Measurements from ENCODE around the gene DIPK1C. TPM values are rescaled to one million over a fixed set of nuclear protein-coding genes. Genes with fewer than 3 reads are reported as not detected.

The DIPK1C gene
- total and polyA plus RNA-seq, 10 of the 15 experiments (the other 5 are each of a cell fraction or from before 2014, with no cell fraction given): not detected

DNA sequence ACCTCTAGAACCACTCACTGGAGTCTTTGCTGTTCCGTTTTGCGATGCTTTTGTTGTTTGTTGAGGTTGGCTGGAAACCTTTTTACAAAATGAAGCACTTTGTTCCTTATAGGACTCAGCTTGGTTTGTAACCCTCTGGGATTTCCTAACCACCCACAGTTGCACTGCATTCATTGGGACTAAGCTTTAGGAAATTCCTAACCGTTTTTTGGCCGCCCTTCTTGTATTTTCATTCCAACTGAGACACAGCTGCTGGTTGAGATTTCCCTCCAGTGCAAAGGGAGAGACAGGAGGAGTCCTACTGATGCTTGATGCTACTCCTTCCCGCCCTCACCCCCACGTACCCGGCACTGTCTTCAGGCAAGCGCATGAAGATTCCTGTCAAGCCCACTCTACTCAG, 6.1 kb upstream of the DIPK1C start:
- Histone ChIP-seq H3K4me1 (ENCODE audit: control insufficient read depth, insufficient read depth, low read length) (no peaks in the 10 kb centered on the region), H3K4me3 (no peak overlapping the region), H2AFZ (ENCODE audit: control insufficient read depth, low read depth, low read length) (no peak overlapping the region), H3K27ac (ENCODE audit: control insufficient read depth, insufficient read depth) (no peak overlapping the region), H3K27me3 (replicated peaks in 1 of 2; ENCODE audit: control insufficient read depth in 2 of 2, insufficient read depth in 2 of 2, low read length in 1 of 2) (peaks cover 0 to 6% of the 10 kb centered on the region in 2 experiments; a peak in 2 of 4 replicates), H4K20me1 (ENCODE audit: control insufficient read depth, insufficient read depth) (no peaks in the 10 kb centered on the region), H3K79me2 (ENCODE audit: control insufficient read depth, insufficient read depth, low read length) (no peaks in the 10 kb centered on the region), H3K36me3 (ENCODE audit: control insufficient read depth in 2 of 2, insufficient read depth in 2 of 2, low read length in 1 of 2) (no peaks in the 10 kb centered on the region), H3K9me3 (replicated peaks; ENCODE audit: control insufficient read depth, insufficient read depth, low read length) (no peaks in the 10 kb centered on the region), H3K9ac (ENCODE audit: control insufficient read depth, insufficient read depth, low read length) (no peak overlapping the region), H3K4me2 (ENCODE audit: control insufficient read depth, insufficient read depth) (no peak overlapping the region)
- DNase-seq (ENCODE audit: low read depth, low spot score) (no peak), ATAC-seq (no peak), FAIRE-seq (no peak)
- TF ChIP-seq ZNF384 (IDR thresholded peaks at IDR 0.05; ENCODE audit: borderline replicate concordance, low read depth, low read length) (no peak), PAX5 (IDR thresholded peaks at IDR 0.05; ENCODE audit: borderline replicate concordance, low read depth, low read length) (no peak), RAD21 (IDR thresholded peaks at IDR 0.05; ENCODE audit: insufficient read depth, low read depth, low read length) (no peak), IKZF1 (conservative IDR thresholded peaks at IDR 0.05) (no peak)
- TF ChIP-seq, protein P1, sequence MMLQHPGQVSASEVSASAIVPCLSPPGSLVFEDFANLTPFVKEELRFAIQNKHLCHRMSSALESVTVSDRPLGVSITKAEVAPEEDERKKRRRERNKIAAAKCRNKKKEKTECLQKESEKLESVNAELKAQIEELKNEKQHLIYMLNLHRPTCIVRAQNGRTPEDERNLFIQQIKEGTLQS (IDR thresholded peaks at IDR 0.05; ENCODE audit: borderline replicate concordance, extremely low read depth, low read depth, low read length): no peak
- intact Hi-C loops (cut with micrococcal nuclease; ENCODE audit: unreplicated experiment) (no loop called here), in situ Hi-C loops (cut with MboI) (no loop called here)
- CTCF ChIA-PET: no interaction called here
- RAD21 ChIA-PET (ENCODE audit: unreplicated experiment): interaction anchor here (1.2 kb wide), 1 partner anchor 89 kb away, joined by 4 read pairs; no protein-coding TSS in a partner anchor
- SMC1A ChIA-PET (ENCODE audit: uncharacterized antibody, unreplicated experiment): no interaction called here
- no TSS peak for BruUV-seq (replicated peaks)
- POLR2A ChIA-PET: no interaction called here
- 42% methylated on average over 8 of the region's 8 CpGs for WGBS (ENCODE audit: insufficient coverage, insufficient replicate concordance, low lambda C conversion rate, missing lambda C conversion rate)

DNA sequence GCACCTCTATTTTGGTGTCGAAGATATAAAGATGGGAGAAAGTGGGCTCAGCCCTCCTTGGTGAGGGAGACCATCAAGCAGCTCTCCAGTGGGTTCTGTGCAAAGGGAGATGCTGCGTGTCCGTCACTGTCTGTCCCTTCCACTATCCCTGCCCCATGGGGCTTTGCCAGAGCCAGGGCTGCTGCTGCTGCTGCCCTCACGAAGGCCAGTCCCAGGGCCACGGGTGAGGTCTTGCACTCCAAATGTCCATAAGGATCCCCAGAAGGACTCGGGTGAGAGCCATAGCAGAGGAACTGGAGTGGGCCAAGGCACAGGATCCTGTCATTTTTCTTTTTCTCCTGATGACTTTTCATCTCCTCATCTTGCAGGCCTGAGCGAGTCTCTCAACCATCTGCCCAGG, 3.7 kb upstream of the DIPK1C start:
- FAIRE-seq (no peak), ATAC-seq (no peak), DNase-seq (ENCODE audit: low read depth, low spot score) (no peak)
- intact Hi-C loops (cut with micrococcal nuclease; ENCODE audit: unreplicated experiment): no loop called here
- no peaks in the 10 kb centered on the region for H4K20me1 ChIP-seq (ENCODE audit: control insufficient read depth, insufficient read depth)
- H3K36me3 ChIP-seq (ENCODE audit: control insufficient read depth in 2 of 2, insufficient read depth in 2 of 2, low read length in 1 of 2): no peaks in the 10 kb centered on the region
- H3K27me3 ChIP-seq (replicated peaks in 1 of 2; ENCODE audit: control insufficient read depth in 2 of 2, insufficient read depth in 2 of 2, low read length in 1 of 2): peaks cover 2 to 8% of the 10 kb centered on the region in 2 experiments; a peak in 3 of 4 replicates
- ChIA-PET SMC1A (ENCODE audit: uncharacterized antibody, unreplicated experiment) (no interaction called here), CTCF (interaction anchor here (0.6 kb wide), 1 partner anchor 24 kb away, joined by 4 read pairs; no protein-coding TSS in a partner anchor), POLR2A (no interaction called here), RAD21 (ENCODE audit: unreplicated experiment) (no interaction called here)
- no peak overlapping the region for H3K9ac ChIP-seq (ENCODE audit: control insufficient read depth, insufficient read depth, low read length)
- no peaks in the 10 kb centered on the region for H3K4me1 ChIP-seq (ENCODE audit: control insufficient read depth, insufficient read depth, low read length)
- H3K4me3 ChIP-seq: no peak overlapping the region
- 44% methylated on average over 7 of the region's 7 CpGs for WGBS (ENCODE audit: insufficient coverage, insufficient replicate concordance, low lambda C conversion rate, missing lambda C conversion rate)
- no peaks in the 10 kb centered on the region for H3K79me2 ChIP-seq (ENCODE audit: control insufficient read depth, insufficient read depth, low read length)
- H2AFZ ChIP-seq (ENCODE audit: control insufficient read depth, low read depth, low read length): no peak overlapping the region
- in situ Hi-C loops (cut with MboI): no loop called here
- no peaks in the 10 kb centered on the region for H3K9me3 ChIP-seq (replicated peaks; ENCODE audit: control insufficient read depth, insufficient read depth, low read length)
- BruUV-seq (replicated peaks): no TSS peak
- H3K27ac ChIP-seq (ENCODE audit: control insufficient read depth, insufficient read depth): no peak overlapping the region
- no peak overlapping the region for H3K4me2 ChIP-seq (ENCODE audit: control insufficient read depth, insufficient read depth)
- TF ChIP-seq, protein P2, sequence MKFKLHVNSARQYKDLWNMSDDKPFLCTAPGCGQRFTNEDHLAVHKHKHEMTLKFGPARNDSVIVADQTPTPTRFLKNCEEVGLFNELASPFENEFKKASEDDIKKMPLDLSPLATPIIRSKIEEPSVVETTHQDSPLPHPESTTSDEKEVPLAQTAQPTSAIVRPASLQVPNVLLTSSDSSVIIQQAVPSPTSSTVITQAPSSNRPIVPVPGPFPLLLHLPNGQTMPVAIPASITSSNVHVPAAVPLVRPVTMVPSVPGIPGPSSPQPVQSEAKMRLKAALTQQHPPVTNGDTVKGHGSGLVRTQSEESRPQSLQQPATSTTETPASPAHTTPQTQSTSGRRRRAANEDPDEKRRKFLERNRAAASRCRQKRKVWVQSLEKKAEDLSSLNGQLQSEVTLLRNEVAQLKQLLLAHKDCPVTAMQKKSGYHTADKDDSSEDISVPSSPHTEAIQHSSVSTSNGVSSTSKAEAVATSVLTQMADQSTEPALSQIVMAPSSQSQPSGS (IDR thresholded peaks at IDR 0.05; ENCODE audit: low read length): no peak
- TF ChIP-seq KDM1A (IDR thresholded peaks at IDR 0.05; ENCODE audit: borderline replicate concordance): no peak
- TF ChIP-seq, protein P3, sequence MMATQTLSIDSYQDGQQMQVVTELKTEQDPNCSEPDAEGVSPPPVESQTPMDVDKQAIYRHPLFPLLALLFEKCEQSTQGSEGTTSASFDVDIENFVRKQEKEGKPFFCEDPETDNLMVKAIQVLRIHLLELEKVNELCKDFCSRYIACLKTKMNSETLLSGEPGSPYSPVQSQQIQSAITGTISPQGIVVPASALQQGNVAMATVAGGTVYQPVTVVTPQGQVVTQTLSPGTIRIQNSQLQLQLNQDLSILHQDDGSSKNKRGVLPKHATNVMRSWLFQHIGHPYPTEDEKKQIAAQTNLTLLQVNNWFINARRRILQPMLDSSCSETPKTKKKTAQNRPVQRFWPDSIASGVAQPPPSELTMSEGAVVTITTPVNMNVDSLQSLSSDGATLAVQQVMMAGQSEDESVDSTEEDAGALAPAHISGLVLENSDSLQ (IDR thresholded peaks at IDR 0.05): no peak
- no peak for TF ChIP-seq HCFC1 (IDR thresholded peaks at IDR 0.05; ENCODE audit: low read length)
- no peak for TF ChIP-seq IKZF1 (conservative IDR thresholded peaks at IDR 0.05)
- no peak for TF ChIP-seq EED (IDR thresholded peaks at IDR 0.05; ENCODE audit: low read depth)
- TF ChIP-seq EP300 (IDR thresholded peaks at IDR 0.05; ENCODE audit: borderline replicate concordance in 1 of 2, control insufficient read depth in 1 of 2, low read depth in 2 of 2, low read length in 2 of 2): no peak
- TF ChIP-seq POLR2AphosphoS2 (IDR thresholded peaks at IDR 0.05; ENCODE audit: low read depth, low read length): no peak
- TF ChIP-seq, protein P4, sequence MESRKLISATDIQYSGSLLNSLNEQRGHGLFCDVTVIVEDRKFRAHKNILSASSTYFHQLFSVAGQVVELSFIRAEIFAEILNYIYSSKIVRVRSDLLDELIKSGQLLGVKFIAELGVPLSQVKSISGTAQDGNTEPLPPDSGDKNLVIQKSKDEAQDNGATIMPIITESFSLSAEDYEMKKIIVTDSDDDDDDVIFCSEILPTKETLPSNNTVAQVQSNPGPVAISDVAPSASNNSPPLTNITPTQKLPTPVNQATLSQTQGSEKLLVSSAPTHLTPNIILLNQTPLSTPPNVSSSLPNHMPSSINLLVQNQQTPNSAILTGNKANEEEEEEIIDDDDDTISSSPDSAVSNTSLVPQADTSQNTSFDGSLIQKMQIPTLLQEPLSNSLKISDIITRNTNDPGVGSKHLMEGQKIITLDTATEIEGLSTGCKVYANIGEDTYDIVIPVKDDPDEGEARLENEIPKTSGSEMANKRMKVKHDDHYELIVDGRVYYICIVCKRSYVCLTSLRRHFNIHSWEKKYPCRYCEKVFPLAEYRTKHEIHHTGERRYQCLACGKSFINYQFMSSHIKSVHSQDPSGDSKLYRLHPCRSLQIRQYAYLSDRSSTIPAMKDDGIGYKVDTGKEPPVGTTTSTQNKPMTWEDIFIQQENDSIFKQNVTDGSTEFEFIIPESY (IDR thresholded peaks at IDR 0.05): no peak
